H1 (cell line): ENCODE measurements around the gene CLEC16A. TPM values are rescaled to one million over a fixed set of nuclear protein-coding genes. Genes with fewer than 3 reads are reported as not detected.

Experiments used
- CTCF ChIA-PET: fragments of 300-600 bp; sonication (Branson Sonifier 250); formaldehyde crosslinking; loops from one replicate; lab custom pipeline; 2021; ENCODE audit not compliant: partially characterized antibody; lab: Charles Lee
- POLR2A ChIA-PET: fragments of 300-600 bp; sonication (Branson Sonifier 250); formaldehyde crosslinking; loops from one replicate; lab custom pipeline; 2021; ENCODE audit warnings: inconsistent platforms; ENCODE audit not compliant: partially characterized antibody; lab: Charles Lee
- DNase-seq, 2 experiments: peaks; one replicate each; pipeline versions ENCODE4 v3.0.0 to v3.0.0-alpha.2; 2010 to 2022; ENCODE audit warnings: low spot score in 2 of 2, low read depth in 1 of 2, mixed read lengths in 1 of 2
- FAIRE-seq: peaks from 2 replicates; lab custom pipeline; 2011; peaks lifted over from hg19 to GRCh38; lab: Jason Lieb, UNC
- H2AFZ ChIP-seq: 2 replicates; pipeline ENCODE4 v1.8.1; 2012; ENCODE audit warnings: low read length, inconsistent platforms
- H2AK5ac ChIP-seq: 2 replicates; pipeline ENCODE4 v1.6.1; 2013; ENCODE audit warnings: low read depth, low read length
- H2BK120ac ChIP-seq: replicated peaks from 2 replicates; pipeline ENCODE3; 2013; ENCODE audit warnings: low read depth, low read length, inconsistent platforms
- H2BK12ac ChIP-seq: 2 replicates; pipeline ENCODE4 v1.6.1; 2013; ENCODE audit warnings: low read depth, low read length
- H2BK15ac ChIP-seq: 2 replicates; pipeline ENCODE4 v1.6.1; 2013; ENCODE audit warnings: low read length
- H2BK20ac ChIP-seq: 2 replicates; pipeline ENCODE4 v1.6.1; 2013; ENCODE audit warnings: low read length
- H2BK5ac ChIP-seq: 2 replicates; pipeline ENCODE4 v1.6.1; 2013; ENCODE audit warnings: low read depth, low read length
- H3K14ac ChIP-seq: 2 replicates; pipeline ENCODE4 v1.6.1; 2013; ENCODE audit warnings: inconsistent platforms; ENCODE audit not compliant: insufficient read length
- H3K18ac ChIP-seq: 2 replicates; pipeline ENCODE4 v1.6.1; 2013; ENCODE audit warnings: low read length; ENCODE audit errors: extremely low read depth
- H3K23ac ChIP-seq: 2 replicates; pipeline ENCODE4 v1.6.1; 2013; ENCODE audit warnings: inconsistent platforms; ENCODE audit not compliant: insufficient read length
- H3K23me2 ChIP-seq: 2 replicates; pipeline ENCODE4 v1.6.1; 2013; ENCODE audit warnings: low read depth, low read length
- H3K27ac ChIP-seq: 2 replicates; pipeline ENCODE4 v1.6.1; 2011; ENCODE audit warnings: low read depth, low read length, inconsistent platforms
- H3K27me3 ChIP-seq, 4 experiments: replicated peaks in 1 of 4; 1 replicate in 1 of 4; 2 replicates in 3 of 4; pipeline versions ENCODE4 v1.6.1 to v1.8.1; 2011 to 2013; ENCODE audit warnings: low read length in 3 of 4, mild to moderate bottlenecking in 3 of 4, inconsistent platforms in 2 of 4, mixed read lengths in 2 of 4, moderate library complexity in 1 of 4; ENCODE audit not compliant: control insufficient read depth in 3 of 4, insufficient read depth in 3 of 4; ENCODE audit errors: extremely low read depth in 1 of 4
- H3K36me3 ChIP-seq, 4 experiments: 2 replicates each; pipeline versions ENCODE4 v1.6.1 to v1.8.1; 2011 to 2013; ENCODE audit warnings: mild to moderate bottlenecking in 4 of 4, low read length in 3 of 4, moderate library complexity in 2 of 4, control low read depth in 1 of 4, inconsistent platforms in 1 of 4; ENCODE audit not compliant: insufficient read depth in 4 of 4, control insufficient read depth in 2 of 4
- H3K4ac ChIP-seq: replicated peaks from 2 replicates; pipeline ENCODE3; 2013; ENCODE audit warnings: low read length, low read depth, mixed read lengths, inconsistent platforms; ENCODE audit not compliant: insufficient read length
- H3K4me1 ChIP-seq, 4 experiments: replicated peaks in 1 of 4; 1 replicate in 1 of 4; 2 replicates in 3 of 4; pipeline versions ENCODE4 v1.6.1 to v1.8.1; 2011 to 2013; ENCODE audit warnings: low read length in 3 of 4, inconsistent platforms in 2 of 4, mixed read lengths in 1 of 4; ENCODE audit not compliant: insufficient read depth in 4 of 4, control insufficient read depth in 3 of 4
- H3K4me2 ChIP-seq, 2 experiments: 2 replicates each; pipeline versions ENCODE4 v1.6.1 to v1.8.1; 2011 to 2013; ENCODE audit warnings: low read depth in 2 of 2, low read length in 2 of 2, control low read depth in 1 of 2, inconsistent platforms in 1 of 2, mild to moderate bottlenecking in 1 of 2; ENCODE audit not compliant: insufficient read depth in 1 of 2
- H3K4me3 ChIP-seq, 4 experiments: fragments of 200-600, 300-600 bp in 1 of 4; sonication (generic), shearing (Covaris generic), sonication (Bioruptor Twin) in 1 of 4; 2 replicates each; pipeline versions ENCODE4 v1.5.1 to v1.8.1; 2011 to 2016; ENCODE audit warnings: low read length in 4 of 4, low read depth in 3 of 4, control low read depth in 2 of 4, inconsistent platforms in 2 of 4, mild to moderate bottlenecking in 2 of 4, mixed read lengths in 1 of 4, moderate library complexity in 1 of 4; ENCODE audit not compliant: insufficient read depth in 2 of 4; ENCODE audit errors: extremely low read depth in 1 of 4
- H3K56ac ChIP-seq: replicated peaks from 2 replicates; pipeline ENCODE3; 2013; ENCODE audit warnings: low read depth, mild to moderate bottlenecking, mixed read lengths, low read length, inconsistent platforms; ENCODE audit not compliant: insufficient read length
- H3K79me1 ChIP-seq: 2 replicates; pipeline ENCODE4 v1.6.1; 2013; ENCODE audit warnings: low read depth, low read length, control low read depth
- H3K79me2 ChIP-seq, 2 experiments: 2 replicates each; pipeline versions ENCODE4 v1.6.1 to v1.8.1; 2012 to 2013; ENCODE audit warnings: low read length in 2 of 2, mild to moderate bottlenecking in 2 of 2, inconsistent platforms in 1 of 2; ENCODE audit not compliant: insufficient read depth in 2 of 2, control insufficient read depth in 1 of 2
- H3K9ac ChIP-seq, 4 experiments: replicated peaks in 1 of 4; 1 replicate in 1 of 4; 2 replicates in 3 of 4; pipeline versions ENCODE4 v1.6.1 to v1.8.1; 2011 to 2013; ENCODE audit warnings: low read depth in 3 of 4, low read length in 3 of 4, control low read depth in 2 of 4, mild to moderate bottlenecking in 2 of 4, moderate library complexity in 2 of 4, inconsistent platforms in 1 of 4; ENCODE audit errors: extremely low read depth in 1 of 4
- H3K9me3 ChIP-seq, 2 experiments: 2 replicates each; pipeline versions ENCODE4 v1.6.1 to v1.8.1; 2012 to 2013; ENCODE audit warnings: mild to moderate bottlenecking in 2 of 2, moderate library complexity in 2 of 2, control low read depth in 1 of 2, inconsistent platforms in 1 of 2, low read depth in 1 of 2, low read length in 1 of 2, mixed read lengths in 1 of 2; ENCODE audit not compliant: insufficient read depth in 2 of 2
- H4K20me1 ChIP-seq, 2 experiments: replicated peaks in 1 of 2; 2 replicates each; pipeline versions ENCODE3 to v1.8.1; 2011 to 2013; ENCODE audit warnings: inconsistent platforms in 2 of 2, low read length in 2 of 2, mild to moderate bottlenecking in 1 of 2; ENCODE audit not compliant: insufficient read depth in 2 of 2, control insufficient read depth in 1 of 2
- H4K5ac ChIP-seq: 2 replicates; pipeline ENCODE4 v1.6.1; 2013; ENCODE audit warnings: low read length, low read depth, mixed read lengths, inconsistent platforms; ENCODE audit not compliant: insufficient read length
- H4K8ac ChIP-seq: 2 replicates; pipeline ENCODE4 v1.8.0; 2013; ENCODE audit warnings: mild to moderate bottlenecking, moderate library complexity, low read length, inconsistent platforms; ENCODE audit not compliant: insufficient read depth; ENCODE audit errors: extremely low read depth
- H4K91ac ChIP-seq: replicated peaks from 2 replicates; pipeline ENCODE3; 2013; ENCODE audit warnings: low read length, mixed read lengths, inconsistent platforms; ENCODE audit not compliant: insufficient read length
- WGBS, 2 experiments: shearing (Covaris generic) in 1 of 2; methylation state at CpG; one replicate each; pipeline versions ENCODE4 v1.1.6 to v1.1.7; 2013 to 2015; ENCODE audit warnings: low lambda C conversion rate in 2 of 2, mixed read lengths in 2 of 2, inconsistent platforms in 1 of 2, low coverage in 1 of 2, missing lambda C conversion rate in 1 of 2; ENCODE audit not compliant: insufficient replicate concordance in 2 of 2, insufficient coverage in 1 of 2, insufficient read length in 1 of 2; ENCODE audit errors: extremely low coverage in 1 of 2, missing lambda C conversion rate in 1 of 2; 5-methylcytosine and 5-hydroxymethylcytosine counted together
- polyA plus RNA-seq, 7 experiments: library from polyadenylated mRNA; depleted of rRNA in 3 of 7; stranded (reverse) in 5 of 7; unstranded in 2 of 7; fragments of >200 nt in 5 of 7; fragments of 200-250 nt in 2 of 7; gene quantifications; 1 replicate in 5 of 7; 2 replicates in 1 of 7; 4 replicates in 1 of 7; pipeline versions ENCODE4 v1.2.1 to v1.2.3, GENCODE V29; 2011 to 2013; ENCODE audit warnings: missing spikeins in 2 of 7, mixed read lengths in 2 of 7
- total RNA-seq: library from RNA; stranded (reverse); fragmentation: NEBNext Ultra II Directional; extraction: Animal tissue kit (Norgen Biotek cat#: 25700); gene quantifications from 2 replicates; pipeline ENCODE4 v1.2.1, GENCODE V29; 2021

The CLEC16A gene
- total and polyA plus RNA-seq, 2 of the 8 experiments (the other 6 are each of a cell fraction or from before 2014, with no cell fraction given), result 7.6 to 19.3 TPM

DNA sequence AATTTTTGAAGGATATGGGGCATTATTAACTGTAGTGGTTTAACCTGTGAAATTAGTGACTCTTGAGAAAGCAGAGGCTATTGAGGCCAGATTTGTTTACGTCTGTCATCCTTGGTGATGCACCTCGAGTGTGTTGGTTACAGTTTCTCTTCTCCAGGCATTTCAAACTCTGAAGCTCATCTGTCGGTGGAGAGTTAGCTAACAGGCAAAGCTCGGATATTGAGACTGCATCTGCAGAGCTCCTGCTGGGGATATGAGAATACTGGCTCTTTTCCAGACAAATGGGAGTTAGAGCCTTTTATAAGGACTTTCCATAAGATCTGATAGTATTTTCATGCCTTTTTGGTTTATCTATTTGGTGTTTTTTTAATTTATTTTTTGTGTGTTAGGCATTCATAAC, 6.7 kb downstream of the CLEC16A start:
- H2BK5ac ChIP-seq, result no peak overlapping the region
- no peak overlapping the region for H2AFZ ChIP-seq
- H3K27ac ChIP-seq, result no peak overlapping the region
- peaks cover 0 to 51% of the 10 kb centered on the region in 2 experiments; a peak in 2 of 4 replicates for H3K79me2 ChIP-seq
- H2BK15ac ChIP-seq, result no peak overlapping the region
- no peak overlapping the region for H2BK20ac ChIP-seq
- H3K4ac ChIP-seq, result no peak overlapping the region
- no peak overlapping the region for H3K18ac ChIP-seq
- no peak overlapping the region for H3K56ac ChIP-seq
- no peak overlapping the region for H2BK12ac ChIP-seq
- H3K23ac ChIP-seq, result no peak overlapping the region
- DNase-seq (no peak), FAIRE-seq (no peak)
- no peak overlapping the region for H3K4me3 ChIP-seq
- no peak overlapping the region for H3K14ac ChIP-seq
- H3K4me2 ChIP-seq, result no peak overlapping the region
- H3K4me1 ChIP-seq, result peaks cover 18 to 38% (median 26%) of the 10 kb centered on the region in 4 experiments
- no peaks in the 10 kb centered on the region for H3K9me3 ChIP-seq
- peaks cover 5 to 11% of the 10 kb centered on the region in 2 experiments for H4K20me1 ChIP-seq
- POLR2A ChIA-PET, result interaction anchor here (1.4 to 2.9 kb wide), 2 partner anchors 12 to 299 kb away, joined by 3 to 11 read pairs; no protein-coding TSS in a partner anchor
- CTCF ChIA-PET, result interaction anchor here (0.8 to 7.8 kb wide), 11 partner anchors 9 to 647 kb away, joined by 3 to 117 read pairs (median 4); no protein-coding TSS in a partner anchor
- no peak overlapping the region for H4K91ac ChIP-seq
- H3K27me3 ChIP-seq, result no peaks in the 10 kb centered on the region
- H2BK120ac ChIP-seq, result no peak overlapping the region
- no peaks in the 10 kb centered on the region for H3K36me3 ChIP-seq
- WGBS, 2 experiments, result 92% methylated on average over 4 of the region's 4 CpGs; no CpG with 5 or more reads in 1 of the 2 experiments
- no peak overlapping the region for H4K5ac ChIP-seq
- H4K8ac ChIP-seq, result no peak overlapping the region
- no peak overlapping the region for H2AK5ac ChIP-seq
- no peak overlapping the region for H3K9ac ChIP-seq
- H3K23me2 ChIP-seq, result no peaks in the 10 kb centered on the region; the same call in 1 of the 2 replicates
- peaks cover 7% of the 10 kb centered on the region for H3K79me1 ChIP-seq
